ENCODE data around the gene TNFSF9.
"Not testable (repeated sequence)": the region's sequence is repeated elsewhere in the genome, so short reads cannot be mapped to it uniquely, and the experiment has no call there.

Gene TNFSF9

GRCh38 chr19:6532244-6532999 is 1.6 kb downstream of the TNFSF9 start:
- DNase-seq: no peak

- DNase-seq: no peak
Observed at GRCh38 chr19:6533000-6533328, 2.1 kb downstream of the TNFSF9 start.

DNA sequence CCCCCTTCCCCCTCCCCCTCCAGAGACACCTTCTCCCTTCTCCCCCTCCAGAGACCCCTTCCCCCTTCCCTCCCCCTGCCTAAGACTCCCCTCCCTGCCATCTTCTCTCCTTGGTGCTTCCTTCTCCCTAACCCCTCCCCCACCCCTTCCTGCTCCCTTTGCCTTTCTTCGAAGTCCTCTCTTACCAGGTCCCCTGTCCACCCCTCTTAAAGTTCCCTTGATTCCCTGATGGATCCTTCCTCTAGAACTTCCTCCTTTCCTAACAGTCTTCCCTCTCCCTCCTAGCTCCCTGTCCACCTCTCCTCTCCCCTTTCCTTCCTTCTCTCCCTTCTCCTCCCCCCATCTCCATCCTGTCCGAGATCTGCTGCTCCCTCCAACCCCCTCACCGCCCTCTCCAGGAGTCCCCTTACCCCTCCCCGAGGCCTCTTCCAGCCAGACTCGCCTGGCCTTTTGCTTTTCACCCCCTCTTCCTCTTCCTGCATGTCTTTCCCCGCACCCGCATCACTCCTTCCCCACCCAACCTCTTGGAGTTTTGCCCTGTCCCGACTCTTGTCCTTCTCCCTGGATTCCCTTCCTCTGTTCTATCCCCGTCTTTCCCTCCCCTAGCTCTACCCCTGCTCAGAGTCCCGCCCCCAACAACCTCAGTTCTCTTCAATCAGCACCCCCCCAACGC is 3.1 kb downstream of the TNFSF9 start:
- DNase-seq: no peak

GRCh38 chr19:6534451-6535093 is 3.7 kb downstream of the TNFSF9 start:
- no peak for DNase-seq

DNA sequence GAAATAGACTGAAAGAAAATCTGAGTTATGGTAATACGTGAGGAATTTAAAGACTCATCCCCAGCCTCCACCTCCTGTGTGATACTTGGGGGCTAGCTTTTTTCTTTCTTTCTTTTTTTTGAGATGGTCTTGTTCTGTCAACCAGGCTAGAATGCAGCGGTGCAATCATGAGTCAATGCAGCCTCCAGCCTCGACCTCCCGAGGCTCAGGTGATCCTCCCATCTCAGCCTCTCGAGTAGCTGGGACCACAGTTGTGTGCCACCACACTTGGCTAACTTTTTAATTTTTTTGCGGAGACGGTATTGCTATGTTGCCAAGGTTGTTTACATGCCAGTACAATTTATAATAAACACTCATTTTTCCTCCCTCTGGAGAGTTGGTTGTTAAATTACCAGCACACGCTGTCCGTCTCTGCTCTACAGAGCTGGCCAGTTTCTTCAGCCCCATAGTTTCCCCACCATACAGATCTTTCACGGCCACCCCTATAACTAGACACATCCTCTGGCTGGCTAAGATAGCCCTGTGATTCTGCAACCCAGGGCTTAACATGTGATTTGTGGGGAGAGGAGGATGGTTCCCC is 4.8 kb downstream of the TNFSF9 start:
- no peak for DNase-seq

- no peak for DNase-seq
Observed at GRCh38 chr19:6539514-6539913, 8.7 kb downstream of the TNFSF9 start.

- no peak for DNase-seq
Observed at GRCh38 chr19:6540918-6541689, 10.3 kb downstream of the TNFSF9 start.

GRCh38 chr19:6543866-6544347 is 13.1 kb downstream of the TNFSF9 start:
- no peak for DNase-seq

DNA sequence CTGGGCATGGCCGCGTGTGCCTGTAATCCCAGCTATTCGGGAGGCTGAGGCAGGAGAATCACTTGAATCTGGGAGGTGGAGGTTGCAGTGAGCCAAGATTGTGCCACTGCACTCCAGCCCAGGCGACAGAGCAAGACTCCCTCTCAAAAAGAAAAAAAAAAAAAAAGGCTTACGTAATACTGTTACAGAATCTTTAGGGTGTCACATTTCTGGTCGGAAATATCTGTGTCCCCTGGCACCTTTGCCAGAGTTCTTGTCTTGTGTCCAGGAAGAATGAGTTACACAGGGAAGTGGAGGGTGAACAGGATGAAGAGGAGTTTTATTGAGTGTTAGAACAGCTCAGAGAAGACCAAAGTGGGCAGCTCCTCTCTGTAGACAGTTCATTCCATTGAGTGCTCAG is 19.9 kb downstream of the TNFSF9 start:
- not testable (repeated sequence) for DNase-seq

GRCh38 chr19:6551091-6551490 is 20.3 kb downstream of the TNFSF9 start:
- DNase-seq: no peak

DNA sequence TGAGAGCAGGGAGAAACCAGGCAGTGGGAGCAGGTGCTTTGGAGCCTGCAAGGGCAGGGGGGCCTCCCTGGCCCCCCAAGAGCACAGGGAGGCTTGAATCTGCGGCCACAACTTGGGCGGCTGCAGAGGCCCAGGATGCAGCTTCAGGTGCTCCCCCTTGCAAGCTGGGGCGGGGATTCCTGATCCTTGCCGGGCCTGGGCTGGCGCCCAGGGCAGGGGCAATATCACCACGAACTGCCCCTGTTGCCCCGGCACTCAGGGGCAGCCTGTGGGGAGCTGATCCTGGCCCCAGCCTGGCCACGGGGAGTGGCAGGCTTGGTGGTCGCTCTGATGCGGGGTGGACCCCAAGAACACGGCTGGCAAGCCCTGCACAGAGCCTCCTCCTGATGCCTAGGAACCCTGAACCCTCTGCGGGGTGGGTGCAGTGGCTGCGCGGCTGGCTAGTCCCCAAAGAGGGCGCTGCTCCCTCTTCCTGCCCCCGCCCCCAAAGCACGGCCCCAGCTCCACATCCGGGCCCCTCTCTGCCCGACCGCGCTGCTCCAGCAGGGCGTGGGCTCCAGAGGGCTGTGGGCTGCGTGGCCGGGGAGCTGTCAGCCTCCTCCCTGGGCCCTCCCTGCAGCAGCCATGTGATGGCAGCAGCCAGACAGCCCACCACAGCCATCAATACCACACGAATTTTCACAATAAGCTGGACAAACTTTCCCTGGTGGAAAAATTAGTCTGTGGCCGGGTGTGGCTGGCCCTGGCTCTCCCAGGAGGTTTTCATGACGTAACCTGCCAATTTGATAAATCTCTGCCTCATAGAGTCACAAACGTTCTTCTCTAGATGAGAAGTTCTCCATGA is 21.0 kb downstream of the TNFSF9 start:
- DNase-seq: no peak

DNA sequence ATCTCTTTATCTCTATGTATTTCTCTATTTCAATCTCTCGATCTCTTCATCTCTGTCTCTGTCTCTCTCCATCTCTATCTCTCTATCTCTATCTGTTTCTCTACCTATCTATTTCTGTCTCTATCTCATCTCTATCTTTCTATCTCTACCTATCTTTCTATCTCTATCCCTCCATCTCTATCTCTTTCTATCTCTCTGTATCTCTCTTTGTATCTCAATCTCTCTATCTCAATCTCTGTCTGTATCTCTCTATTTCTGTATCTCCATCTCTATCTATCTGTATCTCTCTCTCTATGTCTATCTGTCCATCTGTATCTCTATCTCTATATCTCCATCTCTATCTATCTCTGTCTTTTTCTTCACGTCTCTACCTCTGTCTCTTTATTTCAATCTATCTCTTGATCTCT is 25.2 kb downstream of the TNFSF9 start:
- no peak for DNase-seq

DNA sequence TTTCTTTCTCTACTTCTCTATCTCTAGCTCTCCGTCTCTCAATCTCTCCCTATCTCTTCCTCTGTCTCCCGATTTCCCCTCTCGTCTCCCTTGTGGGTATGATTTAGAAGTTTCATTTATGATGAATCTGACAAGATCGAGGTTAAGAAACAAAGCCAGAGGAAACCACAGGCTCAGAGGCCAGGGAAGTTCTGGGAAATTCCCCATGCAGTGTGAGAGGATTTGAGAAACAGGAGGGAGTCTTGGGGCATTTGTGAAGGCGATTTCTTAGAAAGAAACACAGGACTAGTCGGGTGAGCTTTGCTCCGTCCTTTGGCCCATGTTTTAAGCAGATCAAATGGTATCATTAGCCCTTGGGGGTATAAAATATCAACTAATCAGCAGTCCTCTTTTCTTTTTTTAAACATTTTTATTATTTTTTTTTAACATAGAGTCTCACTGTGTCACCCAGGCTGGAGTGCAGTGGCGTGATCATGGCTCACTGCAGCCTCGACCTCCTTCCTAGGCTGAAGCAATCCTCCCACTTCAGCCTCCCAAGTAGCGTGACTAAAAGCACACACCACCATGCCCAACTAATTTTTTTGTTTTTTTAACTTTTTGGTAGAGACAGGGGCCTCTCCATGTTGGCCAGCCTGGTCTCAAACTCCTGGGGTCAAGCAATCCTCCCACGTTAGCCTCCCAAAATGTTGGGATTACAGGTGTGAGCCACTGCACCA is 25.8 kb downstream of the TNFSF9 start:
- DNase-seq: no peak

- DNase-seq: not testable (repeated sequence)
Observed at GRCh38 chr19:6562437-6562836, 31.6 kb downstream of the TNFSF9 start.

DNA sequence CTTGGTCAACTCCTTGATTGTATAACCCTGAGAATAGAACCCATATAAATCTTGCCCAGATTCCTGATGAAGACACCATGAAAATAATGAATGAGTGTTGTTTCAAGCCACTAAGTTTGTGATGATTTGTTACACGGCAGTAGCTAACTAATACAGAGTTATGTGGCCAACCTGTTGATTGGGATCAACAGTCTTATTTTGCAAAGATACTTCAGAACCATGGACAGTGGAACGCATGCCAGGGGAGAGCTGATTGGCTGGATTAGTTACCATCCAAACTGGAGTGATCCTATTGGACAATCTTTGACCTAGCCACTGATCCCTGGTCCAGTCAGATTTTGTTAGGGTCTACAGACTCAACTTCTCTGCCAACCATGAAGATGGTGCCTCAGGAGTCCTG is 33.6 kb downstream of the TNFSF9 start:
- no peak for DNase-seq

DNA sequence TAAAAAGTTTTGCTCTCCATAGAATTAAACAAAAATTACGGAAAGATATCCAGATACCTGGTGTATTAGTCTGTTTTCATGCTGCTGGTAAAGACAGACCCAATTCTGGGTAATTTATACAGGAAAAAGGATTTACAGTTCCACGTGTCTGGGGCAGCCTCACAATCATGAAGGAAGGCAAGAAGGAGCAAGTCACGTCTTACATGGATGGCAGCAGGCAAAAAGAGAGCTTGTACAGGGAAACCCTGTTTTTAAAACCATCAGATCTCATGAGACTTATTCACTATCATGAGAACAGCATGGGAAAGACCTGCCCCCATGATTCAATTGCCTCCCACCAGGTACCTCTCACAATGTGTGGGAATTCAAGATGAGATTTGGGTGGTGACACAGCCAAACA is 35.9 kb downstream of the TNFSF9 start:
- not testable (repeated sequence) for DNase-seq

DNA sequence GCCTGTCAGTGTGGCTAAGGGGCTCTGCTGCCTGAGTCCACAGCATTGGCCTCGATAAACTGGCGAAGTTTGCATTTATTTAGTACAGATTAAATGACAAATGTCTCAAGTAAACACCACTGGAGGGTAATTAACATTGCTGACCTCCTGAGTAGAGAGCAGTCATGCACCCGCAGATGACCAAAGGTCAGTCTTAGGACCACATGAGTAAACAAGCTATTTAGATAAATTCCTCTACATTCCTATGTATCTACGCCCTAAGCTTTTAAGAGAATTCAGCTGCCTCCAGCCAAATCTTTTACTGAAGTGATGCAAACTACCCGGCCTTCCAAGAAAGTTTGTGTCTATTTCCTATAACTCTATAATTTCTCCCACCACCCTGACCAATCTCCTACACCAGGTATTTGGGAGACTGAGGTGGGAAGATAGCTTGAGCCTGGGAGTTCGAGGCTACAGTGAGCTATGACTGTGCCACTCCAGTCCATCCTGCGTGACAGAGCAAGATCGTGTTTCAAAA is 37.2 kb downstream of the TNFSF9 start:
- DNase-seq: no peak

GRCh38 chr19:6568816-6569215 is 38.0 kb downstream of the TNFSF9 start:
- DNase-seq: no peak

GRCh38 chr19:6570764-6571163 is 39.9 kb downstream of the TNFSF9 start:
- no peak for DNase-seq

DNA sequence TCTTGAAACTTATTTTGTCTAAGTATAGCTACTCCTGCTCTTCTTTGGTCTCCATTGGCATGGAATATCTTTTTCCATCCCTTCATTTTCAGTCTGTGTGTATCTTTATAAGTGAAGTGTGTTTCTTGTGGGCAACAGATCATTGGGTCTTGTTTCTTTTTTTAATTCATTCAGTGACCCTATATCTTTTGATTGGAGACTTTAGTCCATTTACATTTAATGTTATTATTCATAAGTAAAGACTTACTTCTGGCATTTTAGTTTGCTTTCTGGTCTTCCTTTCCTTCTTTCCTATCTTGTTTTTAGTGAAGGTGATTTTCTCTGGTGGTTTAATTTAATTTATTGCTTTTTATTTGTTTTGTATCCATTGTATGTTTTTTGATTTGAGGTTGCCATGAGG is 40.3 kb downstream of the TNFSF9 start:
- DNase-seq: no peak

- no peak for DNase-seq
Observed at GRCh38 chr19:6572217-6572616, 41.4 kb downstream of the TNFSF9 start.
